A549 (cell line): ENCODE measurements around the gene AIMP2. TPM values are rescaled to one million over a fixed set of nuclear protein-coding genes. Genes with fewer than 3 reads are reported as not detected.
"Not testable (repeated sequence)": the region's sequence is repeated elsewhere in the genome, so short reads cannot be mapped to it uniquely, and the experiment has no call there.

Source experiments
- ATAC-seq, 2 experiments: fragments of 200-7000 bp in 1 of 2; fragments of >200 bp in 1 of 2; cut with Nextera tagmentation in 1 of 2; cut with Tn5 transposase in 1 of 2; 3 replicates each; pipeline versions ENCODE4 v1.8.0 to v1.9.1; 2018 to 2020; ENCODE audit warnings: mild to moderate bottlenecking in 1 of 2, moderate library complexity in 1 of 2
- CTCF ChIA-PET: fragments of 300-600 bp; sonication (Branson Sonifier 250); formaldehyde crosslinking; extraction: SDS; loops from one replicate; lab custom pipeline; 2021; ENCODE audit warnings: antibody characterized with exemption, inconsistent platforms; lab: Yijun Ruan, JAX
- POLR2A ChIA-PET: fragments of 350-600 bp; formaldehyde crosslinking; extraction: SDS; loops from one replicate; lab custom pipeline; 2021; ENCODE audit warnings: antibody characterized with exemption, inconsistent platforms; lab: Yijun Ruan, JAX
- DNase-seq, 2 experiments: peaks; one replicate each; pipeline versions ENCODE4 v3.0.0 to v3.0.0-alpha.2; 2011 to 2016; ENCODE audit warnings: low read depth in 1 of 2, low spot score in 1 of 2
- FAIRE-seq: peaks from 2 replicates; lab custom pipeline; 2011; peaks lifted over from hg19 to GRCh38; lab: Jason Lieb, UNC
- H3K27ac ChIP-seq, 2 experiments: fragments of >200 bp; sonication (Bioruptor Twin); formaldehyde crosslinking; 3 replicates each; pipeline ENCODE4 v1.5.1; 2016 to 2017
- H3K4me1 ChIP-seq: fragments of >200 bp; sonication (Bioruptor Twin); formaldehyde crosslinking; 3 replicates; pipeline ENCODE4 v1.6.1; 2016
- H3K4me2 ChIP-seq: fragments of >200 bp; sonication (Bioruptor Twin); formaldehyde crosslinking; 3 replicates; pipeline ENCODE4 v1.6.1; 2016
- H3K4me3 ChIP-seq: fragments of >200 bp; sonication (Bioruptor Twin); formaldehyde crosslinking; 3 replicates; pipeline ENCODE4 v1.5.1; 2016
- H3K9me3 ChIP-seq: fragments of >200 bp; sonication (Bioruptor Twin); formaldehyde crosslinking; 3 replicates; pipeline ENCODE4 v1.6.1; 2016
- CEBPB ChIP-seq, 2 experiments: fragments of >200 bp in 1 of 2; sonication (Bioruptor Twin) in 1 of 2; formaldehyde crosslinking in 1 of 2; IDR thresholded peaks; 2 replicates each; pipeline ENCODE4 v1.6.1; 2012 to 2016
- CHD2 ChIP-seq: fragments of 150-350 bp; IDR thresholded peaks from 2 replicates; pipeline ENCODE4 v1.6.1; 2014; ENCODE audit warnings: low read length; ENCODE audit not compliant: partially characterized antibody
- CHD4 ChIP-seq: fragments of 200-600 bp; sonication (generic); IDR thresholded peaks from 2 replicates; pipeline ENCODE4 v1.6.1; 2016; ENCODE audit warnings: antibody characterized with exemption, mild to moderate bottlenecking, borderline replicate concordance
- E2F6 ChIP-seq: IDR thresholded peaks from 2 replicates; pipeline ENCODE4 v1.6.1; 2012; ENCODE audit warnings: low read depth, borderline replicate concordance
- EP300 ChIP-seq, 2 experiments: fragments of >200 bp; sonication (Bioruptor Twin); formaldehyde crosslinking; IDR thresholded peaks; 2 replicates in 1 of 2; 3 replicates in 1 of 2; pipeline ENCODE4 v1.6.1; 2016 to 2017
- FOSL2 ChIP-seq, 2 experiments: fragments of 450-650 bp in 1 of 2; fragments of >200 bp in 1 of 2; sonication (Bioruptor Twin) in 1 of 2; formaldehyde crosslinking; IDR thresholded peaks; 2 replicates each; pipeline versions ENCODE4 v1.5.0 to v1.6.1; 2016 to 2020; ENCODE audit warnings: mild to moderate bottlenecking in 1 of 2, moderate library complexity in 1 of 2
- GATA3 ChIP-seq: IDR thresholded peaks from 2 replicates; pipeline ENCODE4 v1.6.1; 2012; ENCODE audit warnings: borderline replicate concordance
- HDAC2 ChIP-seq: fragments of 200-600 bp; sonication (generic); IDR thresholded peaks from 2 replicates; pipeline ENCODE4 v1.6.1; 2016
- HES2 ChIP-seq: fragments of >200 bp; sonication (Bioruptor Twin); formaldehyde crosslinking; IDR thresholded peaks from 2 replicates; pipeline ENCODE4 v1.6.1; 2016
- HEYL ChIP-seq: fragments of 250-450 bp; sonication (Bioruptor Pico); IDR thresholded peaks from 2 replicates; pipeline ENCODE4 v1.8.0; 2021; ENCODE audit warnings: mild to moderate bottlenecking, moderate library complexity
- HMGXB4 ChIP-seq: fragments of 250-450 bp; sonication (Bioruptor Pico); IDR thresholded peaks from 2 replicates; pipeline ENCODE4 v1.5.0; 2021; ENCODE audit warnings: mild to moderate bottlenecking, moderate library complexity, borderline replicate concordance
- HOXB5 ChIP-seq: fragments of 250-450 bp; sonication (Bioruptor Pico); IDR thresholded peaks from 2 replicates; pipeline ENCODE4 v1.5.0; 2020; ENCODE audit warnings: mild to moderate bottlenecking, moderate library complexity
- JUN ChIP-seq, 2 experiments: fragments of >200 bp; sonication (Bioruptor Twin); formaldehyde crosslinking; IDR thresholded peaks; 2 replicates in 1 of 2; 3 replicates in 1 of 2; pipeline ENCODE4 v1.6.1; 2016 to 2017
- KDM1A ChIP-seq: fragments of 200-600 bp; sonication (generic); IDR thresholded peaks from 2 replicates; pipeline ENCODE4 v1.6.1; 2016; ENCODE audit warnings: low read depth, mild to moderate bottlenecking
- MAFK ChIP-seq: fragments of 450-650 bp; IDR thresholded peaks from 2 replicates; pipeline ENCODE4 v1.6.1; 2014; ENCODE audit not compliant: partially characterized antibody
- MYC ChIP-seq: IDR thresholded peaks from 2 replicates; pipeline ENCODE4 v1.6.1; 2012; ENCODE audit warnings: mild to moderate bottlenecking, inconsistent platforms, low read length, improper control_type of control experiment, borderline replicate concordance
- NFE2L2 ChIP-seq: fragments of 150-350 bp; conservative IDR thresholded peaks from 2 replicates; pipeline ENCODE4 v1.6.1; 2014; ENCODE audit warnings: low read length
- NPAS2 ChIP-seq: fragments of 250-450 bp; sonication (Bioruptor Pico); IDR thresholded peaks from 2 replicates; pipeline ENCODE4 v1.8.0; 2022; ENCODE audit warnings: mild to moderate bottlenecking, moderate library complexity, borderline replicate concordance
- PBX3 ChIP-seq: IDR thresholded peaks from 2 replicates; pipeline ENCODE4 v1.6.1; 2012
- PHF8 ChIP-seq: fragments of 200-600 bp; sonication (generic); IDR thresholded peaks from 2 replicates; pipeline ENCODE4 v1.6.1; 2016; ENCODE audit warnings: low read depth, mild to moderate bottlenecking, antibody characterized with exemption, moderate library complexity, borderline replicate concordance
- POLR2A ChIP-seq: IDR thresholded peaks from 2 replicates; pipeline ENCODE4 v1.6.1; 2012; ENCODE audit warnings: mild to moderate bottlenecking, low read length
- RARB ChIP-seq: fragments of 250-450 bp; sonication (Bioruptor Pico); IDR thresholded peaks from 2 replicates; pipeline ENCODE4 v1.8.0; 2021; ENCODE audit warnings: mild to moderate bottlenecking, moderate library complexity
- RNF2 ChIP-seq: fragments of 200-600 bp; sonication (generic); IDR thresholded peaks from 2 replicates; pipeline ENCODE4 v1.6.1; 2016; ENCODE audit warnings: low read depth, mild to moderate bottlenecking, antibody characterized with exemption, moderate library complexity, borderline replicate concordance
- SMC3 ChIP-seq: fragments of >200 bp; sonication (Bioruptor Twin); formaldehyde crosslinking; IDR thresholded peaks from 3 replicates; pipeline ENCODE4 v1.6.1; 2018; ENCODE audit warnings: inconsistent platforms
- ZNF302 ChIP-seq: fragments of 250-450 bp; sonication (Bioruptor Pico); IDR thresholded peaks from 2 replicates; pipeline ENCODE4 v1.9.0; 2021; ENCODE audit warnings: inconsistent platforms, mild to moderate bottlenecking, moderate library complexity
- ZSCAN20 ChIP-seq: fragments of 250-450 bp; sonication (Bioruptor Pico); IDR thresholded peaks from 2 replicates; pipeline ENCODE4 v1.8.0; 2022; ENCODE audit warnings: mild to moderate bottlenecking, moderate library complexity
- WGBS: methylation state at CpG from one replicate; pipeline ENCODE4 v1.1.6; 2017; ENCODE audit errors: missing lambda C conversion rate; 5-methylcytosine and 5-hydroxymethylcytosine counted together
- polyA plus RNA-seq, 4 experiments: library from polyadenylated mRNA; depleted of rRNA in 3 of 4; stranded (reverse); fragments of >200 nt; fragmentation: RNase III in 1 of 4; extraction: RNeasy Plus Mini Kit Qiagen cat#74134 plus additional on column Dnase treatment in 1 of 4; gene quantifications; 2 replicates in 3 of 4; 3 replicates in 1 of 4; pipeline ENCODE4 v1.2.3, GENCODE V29; 2011 to 2017

AIMP2 gene
- polyA plus RNA-seq, 2 of the 4 experiments (the other 2 are of a cell fraction) = 82.0 to 128 TPM

- TF ChIP-seq GATA3 (no peak), FOSL2 (IDR thresholded peaks at IDR 0.05) (no peak), FOSL2 (CRISPR knock-in tag; IDR thresholded peaks at IDR 0.05) (no peak), MAFK (no peak), CEBPB (IDR thresholded peaks at IDR 0.05) (no peak), RARB (no peak), PHF8 (no peak), NPAS2 (no peak), HDAC2 (no peak), HES2 (no peak), PBX3 (no peak), CHD2 (no peak), EP300 (IDR thresholded peaks at IDR 0.05) (no peak), E2F6 (no peak), ZNF302 (CRISPR knock-in tag) (no peak), SMC3 (no peak), ZSCAN20 (CRISPR knock-in tag) (no peak), KDM1A (no peak), HMGXB4 (CRISPR knock-in tag) (no peak), MYC (no peak), NFE2L2 (no peak)
- no peak for DNase-seq
- CTCF ChIA-PET = no interaction called here
- Histone ChIP-seq H3K4me1 (no peaks in the 10 kb centered on the region), H3K9me3 (no peaks in the 10 kb centered on the region), H3K4me2 (no peak overlapping the region), H3K4me3 (no peak overlapping the region), H3K27ac (no peak overlapping the region)
- no peak for ATAC-seq
- POLR2A ChIA-PET = no interaction called here
- WGBS = 91% methylated on average over 13 of the region's 13 CpGs
- FAIRE-seq = no peak
Measured at GRCh38 chr7:6035686-6036085, 26.6 kb downstream of the AIMP2 start.

- H3K4me3 ChIP-seq = no peak overlapping the region
- FAIRE-seq (no peak), ATAC-seq (no peak), DNase-seq (no peak)
- no peak overlapping the region for H3K4me2 ChIP-seq
- peaks cover 14% of the 10 kb centered on the region for H3K4me1 ChIP-seq
- no peak for TF ChIP-seq HOXB5 (CRISPR knock-in tag)
- TF ChIP-seq CHD4 = no peak
- TF ChIP-seq JUN (IDR thresholded peaks at IDR 0.05) = no peak
- TF ChIP-seq NFE2L2 = no peak
- TF ChIP-seq HEYL (CRISPR knock-in tag) = no peak
- TF ChIP-seq POLR2A = no peak
- no peak for TF ChIP-seq SMC3
- TF ChIP-seq HES2 = no peak
- no peak for TF ChIP-seq RNF2
- no peak overlapping the region for H3K27ac ChIP-seq
- ChIA-PET POLR2A (no interaction called here), CTCF (interaction anchor here (0.6 to 0.9 kb wide), 4 partner anchors 9 to 127 kb away, joined by 3 to 4 read pairs (median 3); no protein-coding TSS in a partner anchor)
- WGBS = 78% methylated on average over 4 of the region's 4 CpGs
- H3K9me3 ChIP-seq = no peaks in the 10 kb centered on the region
Measured at GRCh38 chr7:6049780-6050179, 40.7 kb downstream of the AIMP2 start.

- H3K4me2 ChIP-seq = peak overlapping the region; percentile 3; the same call in 1 of the 3 replicates
- DNase-seq, FAIRE-seq, H3K27ac ChIP-seq, H3K4me3 ChIP-seq, ATAC-seq, H3K9me3 ChIP-seq, POLR2A ChIA-PET: not testable (repeated sequence)
- CTCF ChIA-PET = interaction anchor here (1.2 to 1.6 kb wide), 2 partner anchors 26 to 194 kb away, joined by 3 to 5 read pairs; no protein-coding TSS in a partner anchor
- H3K4me1 ChIP-seq = peaks cover 26% of the 10 kb centered on the region
- WGBS = 89% methylated on average over 9 of the region's 9 CpGs
Measured at GRCh38 chr7:6051185-6051584, 42.1 kb downstream of the AIMP2 start.
